GM21360 (cell line): ENCODE results near the gene GTF2IRD1.
"Not testable (repeated sequence)": the region's sequence is repeated elsewhere in the genome, so short reads cannot be mapped to it uniquely, and the experiment has no call there.

Experiments
- ATAC-seq: cut with Tn5 transposase; IDR thresholded peaks from one replicate; pipeline ENCODE4 v1.9.1; 2021; ENCODE audit warnings: mild to moderate bottlenecking, moderate library complexity; ENCODE audit not compliant: unreplicated experiment

The GTF2IRD1 gene

DNA sequence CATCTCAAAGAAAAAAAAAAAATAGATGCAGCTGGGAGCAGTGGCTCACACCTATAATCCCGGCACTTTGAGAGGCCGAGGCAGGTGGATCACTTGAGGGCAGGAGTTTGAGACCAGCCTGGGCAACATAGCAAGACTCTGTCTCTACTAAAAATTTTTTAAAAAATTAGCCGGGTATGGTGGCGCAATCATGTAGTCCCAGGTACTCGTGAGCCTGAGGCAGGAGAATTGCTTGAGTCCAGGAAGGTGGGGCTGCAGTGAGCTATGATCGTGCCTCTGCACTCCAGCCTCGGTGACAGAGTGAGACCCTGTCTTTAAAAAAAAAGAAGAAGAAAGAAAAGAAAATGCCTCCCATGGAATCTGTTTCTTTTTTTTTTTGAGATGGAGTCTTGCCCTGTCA, 31.9 kb downstream of the GTF2IRD1 start:
- ATAC-seq: no peak

DNA sequence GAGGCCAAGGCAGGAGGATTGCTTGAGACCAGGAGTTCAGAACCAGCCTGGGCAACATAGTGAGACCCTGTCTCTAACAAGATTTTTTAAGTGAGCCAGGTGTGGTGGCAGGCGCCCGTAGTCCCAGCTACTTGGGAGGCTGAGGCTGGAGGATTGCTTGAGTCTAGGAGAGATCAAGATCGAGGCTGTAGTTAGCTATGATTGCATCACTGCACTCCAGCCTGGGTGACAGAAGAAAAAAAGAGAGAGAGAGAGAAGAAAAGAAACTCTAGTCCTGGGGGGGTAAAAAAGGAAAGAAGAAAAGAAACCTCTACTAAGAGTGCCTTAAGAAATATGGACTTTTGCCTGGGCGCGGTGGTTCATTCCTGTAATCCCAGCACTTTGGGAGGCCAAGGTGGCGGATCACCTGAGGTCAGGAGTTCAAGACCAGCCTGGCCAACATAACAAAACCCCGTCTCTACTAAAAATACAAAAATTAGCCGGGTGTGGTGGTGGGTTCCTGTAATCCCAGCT, 34.9 kb downstream of the GTF2IRD1 start:
- ATAC-seq: not testable (repeated sequence)

DNA sequence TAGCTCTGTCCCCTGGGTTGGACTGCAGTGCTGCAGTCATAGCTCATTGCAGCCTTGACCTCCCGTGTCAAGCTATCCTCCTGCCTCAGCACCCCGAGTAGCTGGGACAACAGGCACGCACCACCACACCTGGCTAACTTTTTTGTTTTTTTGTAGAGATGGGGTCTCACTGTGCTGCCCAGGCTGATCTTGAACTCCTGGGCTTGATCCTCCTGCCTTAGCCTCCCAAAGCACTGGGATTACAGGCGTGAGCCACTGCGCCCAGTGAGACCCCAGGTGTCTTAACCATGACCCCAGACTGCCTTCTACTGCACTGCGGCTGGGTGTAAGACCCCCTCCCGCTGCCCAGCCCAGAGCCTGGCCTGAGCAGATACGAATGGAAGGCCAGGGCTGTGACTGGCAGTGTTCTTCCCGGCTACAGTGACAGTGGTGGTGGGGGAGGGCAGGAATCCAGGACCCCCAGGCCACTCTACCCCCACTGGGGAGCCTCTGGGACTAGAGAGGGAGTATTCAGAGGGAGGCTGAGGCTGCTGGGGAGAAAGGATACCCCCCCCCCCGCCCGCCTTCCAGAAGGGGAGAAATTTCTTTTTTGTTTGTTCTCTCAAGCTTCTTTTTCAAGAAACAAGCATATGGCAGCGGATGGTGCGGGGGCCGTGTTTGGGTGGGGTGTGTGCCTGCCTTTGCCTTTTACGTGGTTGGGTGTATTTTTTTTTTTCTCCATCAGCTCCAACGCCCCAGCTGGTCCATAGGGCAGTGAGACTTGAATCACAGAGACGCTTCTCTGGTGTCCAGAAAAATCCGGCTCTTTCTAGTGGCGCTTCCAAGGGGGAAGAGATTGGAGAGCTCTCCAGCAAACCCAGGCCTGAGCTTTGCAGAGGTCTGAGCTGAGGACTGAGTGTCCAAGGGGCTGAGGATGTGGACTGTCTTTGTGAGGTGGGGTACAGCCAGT, 36.6 kb downstream of the GTF2IRD1 start:
- ATAC-seq: no peak

DNA sequence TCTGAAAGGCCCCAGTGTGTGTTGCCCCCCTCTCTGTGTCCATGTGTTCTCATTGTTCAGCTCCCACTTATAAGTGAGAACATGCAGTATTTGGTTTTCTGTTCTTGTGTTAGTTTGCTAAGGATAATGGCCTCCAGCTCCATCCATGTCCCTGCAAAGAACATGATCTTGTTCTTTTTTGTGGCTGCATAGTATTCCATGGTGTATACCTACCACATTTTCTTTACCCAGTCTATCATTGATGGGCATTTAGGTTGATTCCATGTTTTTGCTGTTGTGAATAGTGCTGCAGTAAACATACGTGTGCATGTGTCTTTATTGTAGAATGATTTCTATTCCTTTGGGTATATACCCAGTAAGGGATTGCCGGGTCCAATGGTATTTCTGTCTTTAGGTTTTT, 37.8 kb downstream of the GTF2IRD1 start:
- not testable (repeated sequence) for ATAC-seq

- no peak for ATAC-seq
Measured at GRCh38 chr7:74493295-74493694, 39.6 kb downstream of the GTF2IRD1 start.

DNA sequence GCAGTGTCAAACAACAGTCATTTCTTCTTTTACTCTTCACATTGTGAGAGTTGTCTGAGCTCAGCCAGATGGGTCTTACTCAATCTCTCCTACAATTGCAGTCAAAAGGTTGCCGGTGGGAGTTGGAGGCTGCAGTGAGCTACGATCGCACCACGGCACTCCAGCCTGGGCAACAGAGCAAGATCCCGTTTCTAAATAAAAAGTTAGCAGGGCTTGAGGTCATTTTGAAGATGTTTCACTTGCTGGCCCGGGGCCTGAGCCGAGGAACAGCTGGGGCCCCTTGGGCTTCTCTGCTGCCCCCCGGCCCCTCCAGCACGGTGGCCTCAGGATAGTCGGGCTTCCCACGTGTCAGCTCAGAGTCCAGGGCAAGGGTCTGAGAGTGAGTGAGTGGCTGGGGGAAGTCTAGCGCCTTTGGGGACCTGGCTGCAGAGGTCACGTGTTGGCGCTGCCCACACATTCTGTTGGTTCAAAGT, 40.4 kb downstream of the GTF2IRD1 start:
- no peak for ATAC-seq

GRCh38 chr7:74495112-74496086, 41.7 kb downstream of the GTF2IRD1 start:
- ATAC-seq: no peak

DNA sequence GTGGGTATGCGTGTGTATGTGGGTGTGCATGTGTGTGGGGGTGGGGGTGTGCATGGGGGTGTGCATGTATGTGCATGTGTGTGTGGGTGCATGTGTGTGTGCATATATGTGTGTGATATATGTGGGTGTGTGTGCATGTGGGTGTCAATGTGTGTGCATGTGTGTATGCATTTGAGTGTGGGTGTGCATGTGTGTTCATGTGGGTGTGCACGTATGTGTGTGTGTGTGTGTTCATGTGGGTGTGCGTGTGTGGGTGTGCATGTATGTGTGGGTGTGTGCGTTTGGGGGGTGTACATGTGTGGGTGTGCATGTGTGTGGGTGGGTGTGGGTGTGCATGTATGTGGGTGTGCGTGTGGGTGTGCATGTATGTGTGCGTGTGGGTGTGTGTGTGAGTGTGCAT, 42.6 kb downstream of the GTF2IRD1 start:
- no peak for ATAC-seq

DNA sequence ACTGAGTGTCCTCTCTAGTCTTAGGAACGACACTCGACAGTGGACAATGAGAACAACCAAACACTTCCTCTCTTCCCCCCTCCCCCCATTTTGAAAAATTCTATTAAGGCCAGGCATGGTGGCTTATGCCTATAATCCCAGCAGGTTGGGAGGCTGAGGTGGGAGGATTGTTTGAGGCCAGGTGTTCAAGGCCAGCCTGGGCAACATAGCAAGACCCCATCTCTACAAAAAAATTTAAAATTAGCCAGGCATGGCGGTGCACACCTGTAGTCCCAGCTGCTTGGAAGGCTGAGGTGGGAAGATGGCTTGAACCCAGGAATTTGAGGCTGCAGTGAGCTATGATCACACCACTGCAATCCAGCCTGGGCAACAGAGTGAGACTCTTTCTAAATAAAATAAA, 43.1 kb downstream of the GTF2IRD1 start:
- not testable (repeated sequence) for ATAC-seq

GRCh38 chr7:74498354-74498753, 44.6 kb downstream of the GTF2IRD1 start:
- no peak for ATAC-seq

DNA sequence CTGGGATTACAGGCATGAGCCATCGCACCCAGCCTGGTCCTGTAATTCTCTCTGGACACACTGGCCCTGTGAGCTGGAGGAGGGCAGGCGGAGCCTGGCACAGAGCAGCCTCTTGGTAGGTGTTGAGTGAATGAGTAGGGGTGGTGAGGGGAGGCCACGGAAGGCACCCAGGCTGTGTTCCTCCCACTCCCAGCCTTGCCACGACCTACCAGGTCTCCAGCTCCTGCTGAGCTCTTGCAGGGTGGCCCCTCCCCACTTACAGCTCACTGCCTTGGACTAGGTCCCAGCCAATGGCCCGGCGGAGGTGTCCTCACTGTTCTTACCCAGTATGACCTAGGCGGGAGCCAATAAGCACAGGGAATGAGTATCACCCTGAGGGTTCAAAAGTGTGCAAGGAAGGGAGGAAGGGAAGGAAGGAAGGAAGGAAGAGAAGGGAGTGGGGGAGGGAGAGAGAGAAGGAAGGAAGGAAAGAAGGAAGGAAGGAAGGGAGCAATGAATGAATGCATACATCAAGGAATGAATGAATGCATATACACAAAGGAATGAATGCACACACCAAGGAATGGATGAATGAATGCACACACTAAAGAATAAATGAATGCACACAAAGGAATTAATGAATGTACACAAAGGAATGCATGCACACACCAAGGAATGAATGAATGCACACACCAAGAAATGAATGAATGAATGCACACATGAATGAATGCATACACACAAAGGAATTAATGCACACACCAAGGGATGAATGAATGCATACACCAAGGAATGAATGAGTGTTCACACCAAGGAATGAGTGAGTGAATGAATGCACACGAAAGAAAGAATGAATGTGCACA, 45.5 kb downstream of the GTF2IRD1 start:
- no peak for ATAC-seq

DNA sequence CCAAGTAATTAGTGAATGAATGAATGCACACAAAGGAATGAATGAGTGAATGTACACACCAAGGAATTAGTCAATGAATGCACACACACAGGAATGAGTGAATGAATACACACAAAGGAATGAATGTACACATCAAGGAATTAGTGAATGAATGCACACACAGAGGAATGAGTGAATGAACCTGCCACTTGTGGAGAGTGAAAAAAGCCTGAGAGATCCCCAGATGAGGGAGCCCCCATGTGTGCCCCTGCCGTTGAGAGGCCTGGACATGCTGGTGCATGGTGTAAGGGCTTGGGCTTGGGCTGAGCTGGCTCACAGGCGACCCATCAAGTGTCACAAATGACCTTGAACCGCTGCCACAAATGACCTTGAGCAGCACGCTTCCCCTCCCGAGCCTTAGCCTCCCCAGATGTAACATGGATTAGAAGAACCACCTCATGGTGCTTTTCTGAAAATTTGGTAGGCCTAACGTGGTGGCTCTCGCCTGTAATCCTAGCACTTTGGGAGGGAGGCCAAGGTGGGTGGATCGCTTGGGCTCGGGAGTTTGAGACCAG, 46.2 kb downstream of the GTF2IRD1 start:
- ATAC-seq: no peak

GRCh38 chr7:74501298-74501697, 47.6 kb downstream of the GTF2IRD1 start:
- ATAC-seq: no peak

DNA sequence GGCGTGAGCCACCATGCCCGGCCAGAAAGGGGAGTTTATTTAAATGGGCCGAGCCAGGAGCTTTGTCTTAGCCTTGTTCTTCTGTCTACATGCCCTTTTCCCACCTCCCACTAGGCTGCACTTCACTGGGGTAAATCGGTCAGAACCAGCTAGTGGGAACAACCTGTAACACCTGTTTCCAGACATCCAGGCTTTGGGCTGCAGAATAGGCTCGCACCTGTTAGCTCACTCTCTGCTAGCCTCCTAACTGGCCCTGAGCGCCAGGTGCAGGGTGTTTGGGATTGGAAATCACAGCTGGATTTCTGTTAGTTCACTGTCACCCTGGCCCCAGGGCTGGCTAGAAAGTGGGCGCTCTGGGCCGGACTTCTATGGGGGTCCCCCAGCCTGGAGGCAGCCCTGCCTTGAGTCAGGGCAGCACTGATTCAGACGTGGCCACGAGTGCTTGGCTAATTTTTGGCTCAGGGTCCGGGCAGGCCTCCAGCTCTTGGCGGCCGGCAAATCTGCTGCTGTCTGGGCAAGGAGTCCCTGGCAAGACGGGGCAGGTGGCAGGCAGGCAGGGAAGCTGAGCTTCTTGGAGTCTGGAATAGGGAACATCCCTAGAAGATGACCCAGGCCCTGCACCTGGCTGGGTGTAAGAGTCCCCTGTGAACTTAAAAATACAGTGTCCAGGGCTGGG, 48.6 kb downstream of the GTF2IRD1 start:
- ATAC-seq: no peak

GRCh38 chr7:74503061-74503460, 49.4 kb downstream of the GTF2IRD1 start:
- ATAC-seq: no peak

GRCh38 chr7:74503943-74504342, 50.2 kb downstream of the GTF2IRD1 start:
- ATAC-seq: no peak

DNA sequence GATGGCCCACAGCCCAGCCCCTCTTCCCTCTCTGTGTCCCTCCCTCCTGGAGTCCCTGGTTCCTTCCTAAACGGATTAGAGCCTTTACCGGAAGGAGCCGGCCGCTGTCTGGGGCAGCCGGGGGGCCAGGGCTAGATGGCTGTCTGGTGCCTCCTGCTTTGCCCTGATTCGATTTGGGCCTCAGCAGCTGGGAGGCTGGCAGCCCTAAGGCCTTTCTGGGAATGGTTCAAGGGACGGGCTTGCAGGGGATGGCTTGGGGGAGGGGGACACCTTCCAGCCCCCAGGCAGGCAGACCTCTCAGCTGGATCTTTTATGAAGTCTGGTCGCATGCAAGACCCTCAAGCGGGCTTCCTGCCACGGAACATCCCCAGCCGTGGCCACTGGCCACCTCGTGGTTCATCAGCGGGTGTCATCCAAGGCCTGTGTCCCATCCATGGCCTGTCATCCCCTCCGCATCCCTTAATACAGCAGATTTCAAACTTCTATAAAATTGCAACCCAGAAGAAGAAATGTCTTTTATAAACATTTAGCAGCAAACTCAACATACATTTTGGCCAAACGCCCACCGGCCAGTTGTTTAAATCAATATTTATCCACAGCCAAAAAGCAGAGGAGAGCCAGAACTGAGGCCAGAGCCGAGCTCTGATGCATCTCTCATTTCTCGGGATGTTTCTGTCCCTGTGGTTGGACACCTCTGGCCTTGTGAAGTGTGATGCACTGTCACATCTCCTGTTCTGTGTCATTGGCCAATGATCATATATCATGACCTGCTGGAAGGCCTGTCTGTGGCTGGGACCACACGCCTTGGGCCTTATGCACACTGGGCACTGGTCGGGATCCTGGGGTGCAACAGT, 52.0 kb downstream of the GTF2IRD1 start:
- ATAC-seq: no peak

GRCh38 chr7:74506325-74506724, 52.6 kb downstream of the GTF2IRD1 start:
- ATAC-seq: no peak
